Epidermal melanocyte (primary cell): ENCODE measurements around the gene KIFC3.
"Not testable (repeated sequence)": the region's sequence is repeated elsewhere in the genome, so short reads cannot be mapped to it uniquely, and the experiment has no call there.

Experiments
- DNase-seq: peaks from one replicate; pipeline ENCODE4 v3.0.0; 2011; ENCODE audit warnings: low spot score; ENCODE audit not compliant: insufficient read length

KIFC3 gene

DNA sequence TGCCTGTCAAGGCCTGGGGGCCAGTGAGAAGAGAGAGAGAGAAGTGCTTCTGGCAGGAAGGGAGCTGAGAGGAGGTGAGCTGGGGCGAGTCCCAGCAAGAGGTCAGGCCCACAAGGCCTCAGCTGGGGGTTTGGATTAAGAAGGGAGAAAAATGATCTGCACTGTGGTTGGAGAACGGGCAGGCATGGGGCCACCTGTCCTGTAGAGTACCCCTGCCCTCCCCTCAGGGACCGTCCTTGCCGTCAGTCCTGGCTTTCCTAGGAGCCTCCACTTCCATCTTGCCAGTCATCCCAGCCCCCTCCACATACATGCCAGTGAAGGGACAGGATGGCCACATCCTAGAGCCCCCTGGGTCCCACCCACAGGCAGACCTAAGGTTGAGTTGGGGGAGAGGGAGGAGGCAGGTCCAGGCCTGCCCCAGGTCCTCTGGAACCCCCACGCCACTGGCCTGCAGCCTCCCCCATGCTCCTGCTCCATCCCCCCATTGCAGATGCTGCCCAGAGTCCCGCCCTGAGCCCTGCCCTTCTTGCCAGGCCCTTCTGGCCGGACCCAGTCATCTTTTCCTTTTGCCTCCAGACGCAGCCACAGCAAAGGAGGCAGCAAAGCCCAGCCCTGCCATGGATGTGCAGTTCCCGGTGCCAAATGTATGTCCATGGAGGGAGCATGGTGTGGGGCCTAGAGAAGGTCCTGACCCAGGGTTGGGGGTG lies 47.8 kb downstream of the KIFC3 start:
- DNase-seq, result no peak

DNA sequence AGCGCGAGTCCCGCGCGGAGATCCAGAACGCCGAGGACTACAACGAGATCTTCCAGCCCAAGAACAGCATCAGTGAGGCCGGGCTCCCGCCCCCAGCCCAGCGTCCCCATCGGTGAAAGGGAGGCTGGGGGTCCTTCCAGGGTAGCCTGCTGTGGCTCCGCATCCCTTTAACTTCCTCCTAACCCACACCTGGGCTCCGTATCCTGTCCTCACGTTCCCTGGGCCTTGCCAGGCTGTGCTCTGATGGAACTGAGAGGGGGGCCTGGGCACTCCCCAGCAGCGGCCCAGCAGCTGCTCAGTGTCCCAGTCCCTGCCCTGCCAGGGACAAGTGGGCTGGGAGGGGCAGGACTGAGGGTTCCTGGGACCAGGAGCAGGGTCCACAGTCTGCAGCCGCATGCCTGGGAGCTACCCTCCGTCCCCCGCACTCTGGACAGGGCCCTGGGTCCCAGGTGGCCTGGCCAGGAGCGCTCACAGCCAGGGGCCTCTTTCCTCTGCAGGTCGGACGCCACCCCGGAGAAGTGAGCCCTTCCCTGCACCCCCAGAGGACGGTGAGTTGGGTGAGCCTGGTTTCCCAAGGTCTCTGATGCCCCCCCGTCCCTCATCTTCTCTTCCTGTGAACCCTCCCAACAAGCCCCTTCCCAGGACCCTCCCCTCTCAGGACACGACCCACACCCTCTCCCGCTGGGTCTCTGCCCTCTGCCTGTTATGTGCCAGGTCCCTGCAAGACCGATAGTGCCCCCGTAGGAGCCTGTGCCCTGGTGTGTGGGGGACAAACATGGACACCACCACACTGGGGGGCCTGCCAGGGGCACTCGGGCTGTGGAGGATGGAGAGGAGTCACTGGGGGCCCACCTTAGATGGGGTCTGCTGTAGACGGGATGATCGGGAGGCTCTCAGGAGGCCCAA lies 48.6 kb downstream of the KIFC3 start:
- DNase-seq, result no peak

DNA sequence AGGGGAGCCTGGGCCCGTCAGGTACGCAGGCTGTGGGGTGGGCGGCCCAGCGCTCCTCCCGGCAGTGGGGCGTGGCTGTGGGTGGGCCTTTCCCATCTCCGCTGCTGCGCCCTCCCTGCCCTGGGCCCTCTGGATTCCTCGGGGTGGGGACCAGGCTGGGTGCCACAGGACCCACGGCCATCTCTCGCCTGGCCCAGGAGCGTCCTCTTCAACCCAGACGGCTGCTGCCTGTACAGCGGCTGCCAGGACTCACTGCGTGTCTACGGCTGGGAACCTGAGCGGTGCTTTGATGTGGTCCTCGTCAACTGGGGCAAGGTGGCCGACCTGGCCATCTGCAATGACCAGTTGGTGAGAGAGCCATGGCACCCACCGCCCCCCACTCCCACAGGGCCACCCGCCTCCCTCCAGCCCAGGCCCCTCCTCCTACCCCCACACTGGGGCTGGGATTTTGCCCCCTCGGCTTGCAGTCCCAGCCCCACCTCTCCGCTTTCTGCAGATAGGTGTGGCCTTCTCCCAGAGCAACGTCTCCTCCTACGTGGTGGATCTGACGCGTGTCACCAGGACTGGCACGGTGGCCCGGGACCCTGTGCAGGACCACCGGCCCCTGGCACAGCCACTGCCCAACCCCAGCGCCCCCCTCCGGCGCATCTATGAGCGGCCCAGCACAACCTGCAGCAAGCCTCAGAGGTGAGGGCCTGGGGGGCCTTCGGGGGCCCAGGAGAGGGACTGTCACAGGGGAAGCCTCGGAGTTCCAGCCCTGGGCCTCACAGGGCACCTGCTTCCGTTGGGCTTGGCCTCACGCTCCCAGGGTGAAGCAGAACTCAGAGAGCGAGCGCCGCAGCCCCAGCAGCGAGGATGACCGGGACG lies 49.5 kb downstream of the KIFC3 start:
- DNase-seq, result no peak

- DNase-seq, result no peak
Measured at GRCh38 chr16:57752203-57752580, 50.1 kb downstream of the KIFC3 start.

DNA sequence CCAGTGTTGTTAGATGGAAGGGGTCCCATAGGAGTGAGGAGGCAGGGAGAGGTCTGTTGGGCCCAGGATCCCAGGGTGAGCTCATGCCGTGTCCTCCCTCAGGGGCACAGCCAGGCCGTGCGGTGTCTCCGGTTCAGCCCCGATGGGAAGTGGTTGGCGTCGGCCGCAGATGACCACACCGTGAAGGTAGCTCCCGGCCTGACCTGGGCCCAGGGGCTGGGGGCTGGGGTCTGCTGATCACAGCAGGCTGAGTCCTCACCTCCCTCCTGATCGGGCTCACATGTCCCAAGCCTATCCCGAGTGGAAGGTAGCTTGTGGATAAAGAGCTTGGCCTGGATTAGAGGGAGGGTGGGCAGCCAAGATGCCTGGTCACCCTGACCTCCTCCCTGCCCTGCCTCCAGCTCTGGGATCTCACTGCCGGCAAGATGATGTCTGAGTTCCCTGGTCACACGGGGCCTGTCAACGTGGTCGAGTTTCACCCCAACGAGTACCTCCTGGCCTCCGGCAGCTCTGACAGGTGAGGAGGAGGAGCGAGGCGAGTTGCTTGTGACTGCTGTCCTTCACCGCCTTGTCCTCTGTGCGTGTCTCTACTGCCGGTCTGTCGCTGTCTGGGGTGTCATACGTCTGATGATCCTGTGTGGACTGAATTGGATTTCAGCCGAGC lies 50.6 kb downstream of the KIFC3 start:
- DNase-seq, result no peak

- no peak for DNase-seq
Measured at GRCh38 chr16:57750796-57751538, 51.3 kb downstream of the KIFC3 start.

- no peak for DNase-seq
Measured at GRCh38 chr16:57749856-57750452, 52.3 kb downstream of the KIFC3 start.

GRCh38 chr16:57749101-57749692 lies 53.1 kb downstream of the KIFC3 start:
- DNase-seq, result no peak

- no peak for DNase-seq
Measured at GRCh38 chr16:57748596-57748995, 53.7 kb downstream of the KIFC3 start.

- DNase-seq, result no peak
Measured at GRCh38 chr16:57747996-57748395, 54.3 kb downstream of the KIFC3 start.

DNA sequence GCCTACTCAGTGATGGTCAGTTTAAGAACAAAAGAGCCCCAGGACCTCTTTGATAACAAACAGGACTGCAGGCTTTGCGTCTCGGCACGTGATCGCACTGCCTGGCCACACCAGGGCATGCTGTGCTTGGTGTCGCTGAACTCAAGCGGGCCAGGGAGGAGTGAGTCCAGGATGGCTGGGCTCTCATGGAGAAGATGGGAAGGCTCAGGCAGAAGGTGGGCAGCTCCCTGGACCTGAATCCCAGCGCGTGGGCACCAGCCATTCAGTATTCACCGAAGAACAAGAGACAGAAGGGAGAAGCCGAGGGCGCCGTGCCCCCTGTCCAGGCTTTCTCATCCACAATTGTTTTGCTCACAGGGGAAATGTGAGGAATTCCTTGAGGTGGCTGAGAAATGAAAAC lies 54.8 kb downstream of the KIFC3 start:
- DNase-seq, result no peak

- DNase-seq, result no peak
Measured at GRCh38 chr16:57747091-57747490, 55.2 kb downstream of the KIFC3 start.

- not testable (repeated sequence) for DNase-seq
Measured at GRCh38 chr16:57746316-57746715, 56.0 kb downstream of the KIFC3 start.

GRCh38 chr16:57745768-57746167 lies 56.5 kb downstream of the KIFC3 start:
- DNase-seq, result no peak

GRCh38 chr16:57744642-57744903 lies 57.7 kb downstream of the KIFC3 start:
- no peak for DNase-seq

DNA sequence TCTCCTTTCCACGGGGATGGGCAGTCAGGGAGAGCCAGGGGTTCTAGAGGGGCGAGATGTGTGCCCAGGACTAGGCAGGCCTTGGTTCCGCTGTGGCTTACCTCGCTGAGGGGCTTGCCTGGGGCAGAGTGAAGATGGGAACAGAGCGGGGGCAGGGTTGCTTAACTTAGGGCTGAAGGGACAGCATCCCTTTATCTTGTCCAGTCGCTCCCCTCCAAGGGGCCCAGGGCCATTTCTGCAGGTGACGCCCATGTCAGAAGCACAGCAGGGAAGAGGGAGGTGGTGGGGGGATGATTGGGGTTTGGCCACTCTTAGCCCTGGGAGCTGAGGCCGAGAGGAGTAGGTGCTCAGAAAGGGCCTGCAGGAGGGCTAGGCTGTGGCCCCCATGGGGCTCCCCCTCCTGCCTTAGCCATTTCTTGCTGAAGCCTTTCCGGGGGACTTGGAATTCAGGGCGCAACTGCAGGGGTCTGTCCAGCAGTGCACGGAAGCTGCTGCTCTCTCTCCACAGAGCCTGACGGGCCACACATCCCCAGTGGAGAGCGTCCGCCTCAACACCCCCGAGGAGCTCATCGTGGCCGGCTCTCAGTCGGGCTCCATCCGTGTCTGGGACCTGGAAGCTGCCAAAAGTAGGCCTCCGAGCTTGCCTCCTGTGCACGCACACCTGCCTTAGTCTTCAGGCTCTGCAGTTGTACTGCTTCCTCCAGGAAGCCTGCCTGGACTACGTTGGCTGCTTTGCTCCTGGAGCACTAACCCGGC lies 58.2 kb downstream of the KIFC3 start:
- no peak for DNase-seq

GRCh38 chr16:57743458-57743857 lies 58.8 kb downstream of the KIFC3 start:
- DNase-seq, result no peak

- no peak for DNase-seq
Measured at GRCh38 chr16:57742543-57742942, 59.7 kb downstream of the KIFC3 start.

DNA sequence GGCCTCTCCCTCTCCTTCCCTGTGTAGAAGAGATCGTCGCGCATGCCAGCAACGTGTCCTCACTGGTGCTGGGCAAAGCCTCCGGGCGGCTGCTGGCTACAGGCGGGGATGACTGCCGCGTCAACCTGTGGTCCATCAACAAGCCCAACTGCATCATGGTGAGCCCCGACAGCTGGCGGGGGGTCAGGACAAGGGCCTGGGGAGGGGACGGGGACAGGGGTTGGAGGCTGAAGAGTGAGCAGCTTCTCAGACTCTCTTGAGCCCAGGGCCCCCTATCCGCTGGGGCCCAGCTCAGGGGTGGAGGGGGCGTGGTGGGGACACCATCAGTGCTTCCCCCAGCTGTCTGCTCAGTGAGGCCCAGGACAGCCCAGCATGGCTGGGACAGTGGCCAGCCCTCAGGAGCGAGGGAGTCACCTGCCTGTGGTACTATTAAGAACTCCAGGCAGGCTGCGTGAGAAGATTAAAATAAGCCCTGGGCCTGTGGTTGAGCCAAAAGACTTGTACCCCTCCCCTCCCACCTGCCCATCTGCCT lies 60.6 kb downstream of the KIFC3 start:
- no peak for DNase-seq
